Chondrocyte (in vitro differentiated cells): ENCODE measurements around the gene HLF. TPM values are rescaled to one million over a fixed set of nuclear protein-coding genes. Genes with fewer than 3 reads are reported as not detected.
A peak's percentile ranks its signal among the peaks of the same experiment; 100 is the strongest.

Source experiments
- DNase-seq: peaks from one replicate; pipeline ENCODE4 v3.0.0; 2021; ENCODE audit warnings: mixed read lengths, low spot score
- H3K27ac Mint-ChIP-seq: one replicate; pipeline ENCODE4 v1.8.0; 2021; ENCODE audit warnings: mild to moderate bottlenecking, moderate library complexity, mixed read lengths; ENCODE audit not compliant: unreplicated experiment
- H3K27me3 Mint-ChIP-seq: 2 replicates; pipeline ENCODE4 v1.8.0; 2021; ENCODE audit warnings: low read depth, mixed read lengths
- H3K36me3 Mint-ChIP-seq: 2 replicates; pipeline ENCODE4 v1.8.0; 2021; ENCODE audit warnings: low read depth, mixed read lengths
- H3K4me1 Mint-ChIP-seq: 2 replicates; pipeline ENCODE4 v1.8.0; 2021; ENCODE audit warnings: low read depth, mild to moderate bottlenecking, mixed read lengths
- H3K4me3 Mint-ChIP-seq: one replicate; pipeline ENCODE4 v1.8.0; 2021; ENCODE audit warnings: mild to moderate bottlenecking, moderate library complexity, mixed read lengths; ENCODE audit not compliant: unreplicated experiment
- H3K9me3 Mint-ChIP-seq: 2 replicates; pipeline ENCODE4 v1.8.0; 2021; ENCODE audit warnings: low read depth, mixed read lengths
- total RNA-seq: library from RNA; stranded (reverse); gene quantifications from 3 replicates; pipeline ENCODE4 v1.2.1, GENCODE V29; 2021
- TF ChIP-seq, protein P1 (sequence below): fragments of 200-600 bp; sonication (generic); IDR thresholded peaks from 2 replicates; pipeline ENCODE4 v1.5.0; 2021; ENCODE audit warnings: antibody characterized with exemption, mild to moderate bottlenecking, moderate library complexity

The HLF gene
- total RNA-seq, 1 donor from 2014 or later = 0.47 TPM

GRCh38 chr17:55274355-55275255 is 9.8 kb downstream of the HLF start:
- Mint-ChIP-seq H3K27ac (peak overlapping the region; percentile 62), H3K4me3 (no peak overlapping the region), H3K4me1 (peaks cover 18% of the 10 kb centered on the region)

GRCh38 chr17:55275894-55276804 is 11.4 kb downstream of the HLF start:
- H3K27ac Mint-ChIP-seq = no peak overlapping the region
- H3K36me3 Mint-ChIP-seq = no peaks in the 10 kb centered on the region
- peaks cover 21% of the 10 kb centered on the region for H3K4me1 Mint-ChIP-seq
- peaks cover 16% of the 10 kb centered on the region for H3K27me3 Mint-ChIP-seq
- H3K4me3 Mint-ChIP-seq = no peak overlapping the region
- TF ChIP-seq, protein P1, sequence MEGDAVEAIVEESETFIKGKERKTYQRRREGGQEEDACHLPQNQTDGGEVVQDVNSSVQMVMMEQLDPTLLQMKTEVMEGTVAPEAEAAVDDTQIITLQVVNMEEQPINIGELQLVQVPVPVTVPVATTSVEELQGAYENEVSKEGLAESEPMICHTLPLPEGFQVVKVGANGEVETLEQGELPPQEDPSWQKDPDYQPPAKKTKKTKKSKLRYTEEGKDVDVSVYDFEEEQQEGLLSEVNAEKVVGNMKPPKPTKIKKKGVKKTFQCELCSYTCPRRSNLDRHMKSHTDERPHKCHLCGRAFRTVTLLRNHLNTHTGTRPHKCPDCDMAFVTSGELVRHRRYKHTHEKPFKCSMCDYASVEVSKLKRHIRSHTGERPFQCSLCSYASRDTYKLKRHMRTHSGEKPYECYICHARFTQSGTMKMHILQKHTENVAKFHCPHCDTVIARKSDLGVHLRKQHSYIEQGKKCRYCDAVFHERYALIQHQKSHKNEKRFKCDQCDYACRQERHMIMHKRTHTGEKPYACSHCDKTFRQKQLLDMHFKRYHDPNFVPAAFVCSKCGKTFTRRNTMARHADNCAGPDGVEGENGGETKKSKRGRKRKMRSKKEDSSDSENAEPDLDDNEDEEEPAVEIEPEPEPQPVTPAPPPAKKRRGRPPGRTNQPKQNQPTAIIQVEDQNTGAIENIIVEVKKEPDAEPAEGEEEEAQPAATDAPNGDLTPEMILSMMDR = no peak
- no peaks in the 10 kb centered on the region for H3K9me3 Mint-ChIP-seq
- DNase-seq = no peak

More at GRCh38 chr17:55274355-55275255, 9.8 kb downstream of the HLF start:
- DNase-seq = no peak
- TF ChIP-seq, protein P1 = no peak
- no peaks in the 10 kb centered on the region for H3K36me3 Mint-ChIP-seq
- peaks cover 23% of the 10 kb centered on the region for H3K27me3 Mint-ChIP-seq
- H3K9me3 Mint-ChIP-seq = no peaks in the 10 kb centered on the region

DNA sequence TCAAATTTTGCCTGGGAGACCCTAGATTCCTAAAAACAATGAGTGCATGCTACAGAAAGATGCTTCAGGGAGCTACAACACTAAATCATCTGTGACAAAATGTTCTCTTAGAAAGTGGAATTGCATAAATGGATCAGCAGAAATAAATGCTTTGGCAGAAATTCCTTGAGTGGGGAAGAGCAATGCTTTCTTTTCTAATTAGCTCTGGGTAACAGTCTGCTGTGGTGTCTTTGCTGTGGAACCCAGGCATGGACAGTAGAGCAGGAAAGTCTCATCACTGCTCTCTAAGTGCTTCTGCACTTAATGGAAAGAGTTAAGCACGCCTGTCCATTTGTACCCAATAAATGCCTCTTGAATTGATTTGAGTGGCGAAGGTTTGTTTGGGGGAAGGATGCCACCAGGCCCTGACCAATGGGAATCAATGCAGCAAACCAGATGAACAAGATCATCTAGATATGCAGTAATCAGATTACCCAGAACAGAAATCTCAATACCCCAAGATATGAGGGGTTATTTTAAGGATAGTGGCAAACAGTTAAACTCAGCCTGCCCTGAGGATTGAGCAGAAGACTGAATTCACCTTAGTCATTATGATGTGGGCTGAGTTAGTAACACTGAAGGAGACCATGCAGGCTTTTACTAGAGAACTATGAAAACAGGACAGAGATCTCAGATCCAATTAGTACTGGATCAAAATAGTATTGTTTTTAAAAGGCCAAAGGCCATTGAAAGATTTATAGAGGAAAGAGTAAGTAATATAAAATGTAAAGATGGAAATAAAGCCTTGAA is 13.6 kb downstream of the HLF start:
- H3K9me3 Mint-ChIP-seq = no peaks in the 10 kb centered on the region
- DNase-seq = no peak
- H3K36me3 Mint-ChIP-seq = no peaks in the 10 kb centered on the region
- TF ChIP-seq, protein P1 = no peak
- H3K27me3 Mint-ChIP-seq = peaks cover 6% of the 10 kb centered on the region
- H3K4me1 Mint-ChIP-seq = peaks cover 29% of the 10 kb centered on the region
- H3K27ac Mint-ChIP-seq = no peak overlapping the region
- no peak overlapping the region for H3K4me3 Mint-ChIP-seq

- Mint-ChIP-seq H3K4me1 (peaks cover 21% of the 10 kb centered on the region), H3K27me3 (peaks cover 3% of the 10 kb centered on the region), H3K9me3 (no peaks in the 10 kb centered on the region), H3K27ac (no peak overlapping the region), H3K4me3 (no peak overlapping the region), H3K36me3 (no peaks in the 10 kb centered on the region)
- TF ChIP-seq, protein P1 = no peak
- DNase-seq = no peak
Measured at GRCh38 chr17:55279203-55279602, 14.4 kb downstream of the HLF start.
